Uterus (tissue), 4 donors: ENCODE measurements around the gene TBC1D3. TPM values are rescaled to one million over a fixed set of nuclear protein-coding genes. Genes with fewer than 3 reads are reported as not detected.
"Not testable (repeated sequence)": the region's sequence is repeated elsewhere in the genome, so short reads cannot be mapped to it uniquely, and the experiment has no call there.

Experiments used
- DNase-seq, 2 donors: peaks; one replicate each; pipeline ENCODE4 v3.0.0-alpha.2; 2019 to 2020
- H3K27ac ChIP-seq, 2 donors: fragments of 200-600 bp; sonication (generic); 1 replicate in 1 of 2; 2 replicates in 1 of 2; pipeline ENCODE4 v1.5.1; 2016 to 2018
- H3K27me3 ChIP-seq, 2 donors: fragments of 200-600 bp; sonication (generic); one replicate each; pipeline ENCODE4 v1.5.1; 2018 to 2019; ENCODE audit warnings: control low read depth in 1 of 2
- H3K36me3 ChIP-seq, 2 donors: fragments of 200-600 bp; sonication (generic); one replicate each; pipeline ENCODE4 v1.5.1; 2019; ENCODE audit warnings: control low read depth in 1 of 2
- H3K4me1 ChIP-seq, 2 donors: fragments of 200-600 bp; sonication (generic); one replicate each; pipeline ENCODE4 v1.5.1; 2018 to 2019; ENCODE audit warnings: control low read depth in 1 of 2
- H3K4me3 ChIP-seq, 2 donors: fragments of 200-600 bp; sonication (generic); 1 replicate in 1 of 2; 2 replicates in 1 of 2; pipeline ENCODE4 v1.5.1; 2018 to 2019; ENCODE audit warnings: mild to moderate bottlenecking in 1 of 2
- H3K9me3 ChIP-seq, 2 donors: fragments of 200-600 bp; sonication (generic); one replicate each; pipeline ENCODE4 v1.5.1; 2019; ENCODE audit warnings: control low read depth in 1 of 2
- intact Hi-C: fragments of 100-400 bp; cut with DNase I; formaldehyde crosslinking; loops from one replicate; pipeline ENCODE4 v1.15.1; 2023; ENCODE audit warnings: low total_unique reads
- small RNA-seq: library from RNA; depleted of rRNA; stranded (forward); fragments of <200 nt; gene quantifications from one replicate; pipeline ENCODE3, GENCODE V24; 2016
- total RNA-seq, 4 donors: library from RNA; depleted of rRNA in 3 of 4; stranded (reverse); fragments of >200 nt in 3 of 4; gene quantifications; one replicate each; pipeline versions ENCODE4 v1.1.0 to v1.2.4, GENCODE V29; 2014 to 2023
- donor health status: DM: yes; HTN: yes; CAD: no.

TBC1D3 gene
- not detected for total RNA-seq

GRCh38 chr17:38192455-38192854 lies at the start of gene TBC1D3:
TBC1D3 (minus strand) TSS chr17:38192555; CDS start chr17:38191029, 1,526 bp downstream.
- H3K4me3 ChIP-seq, H3K9me3 ChIP-seq, H3K36me3 ChIP-seq, DNase-seq, H3K4me1 ChIP-seq, H3K27ac ChIP-seq, H3K27me3 ChIP-seq, intact Hi-C loops: not testable (repeated sequence)

DNA sequence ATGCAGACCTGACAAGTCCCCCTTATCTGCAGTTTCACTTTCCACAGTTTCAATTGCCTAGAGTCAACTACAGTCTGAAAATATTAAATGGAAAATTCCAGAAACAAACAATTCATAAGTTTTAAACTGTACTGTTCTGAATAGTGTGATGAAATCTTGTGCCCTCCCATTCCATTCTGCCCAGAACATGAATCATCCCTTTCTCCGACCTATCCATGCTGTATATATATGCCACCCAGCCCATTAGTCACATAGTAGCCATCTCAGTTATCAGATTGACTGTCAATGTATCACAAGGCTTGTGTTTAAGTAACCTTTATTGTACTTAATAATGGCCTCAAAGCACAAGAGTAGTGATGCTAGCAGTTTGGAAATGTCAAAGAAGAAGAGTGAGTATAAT lies 40.4 kb upstream of the TBC1D3 start:
- H3K27me3 ChIP-seq, H3K4me3 ChIP-seq, intact Hi-C loops, H3K4me1 ChIP-seq, H3K9me3 ChIP-seq, H3K27ac ChIP-seq, H3K36me3 ChIP-seq, DNase-seq: not testable (repeated sequence)

GRCh38 chr17:38225844-38226495 lies 33.6 kb upstream of the TBC1D3 start:
- H3K4me3 ChIP-seq, H3K27me3 ChIP-seq, DNase-seq, H3K36me3 ChIP-seq, H3K9me3 ChIP-seq, intact Hi-C loops, H3K4me1 ChIP-seq, H3K27ac ChIP-seq: not testable (repeated sequence)

GRCh38 chr17:38220867-38221266 lies 28.5 kb upstream of the TBC1D3 start:
- H3K27ac ChIP-seq, H3K4me3 ChIP-seq, DNase-seq, H3K4me1 ChIP-seq, H3K9me3 ChIP-seq, H3K36me3 ChIP-seq, intact Hi-C loops, H3K27me3 ChIP-seq: not testable (repeated sequence)

GRCh38 chr17:38200271-38200670 lies 7.9 kb upstream of the TBC1D3 start:
- H3K4me1 ChIP-seq, H3K36me3 ChIP-seq, DNase-seq, H3K27me3 ChIP-seq, H3K4me3 ChIP-seq, H3K9me3 ChIP-seq, intact Hi-C loops, H3K27ac ChIP-seq: not testable (repeated sequence)

GRCh38 chr17:38134860-38135259 lies 57.5 kb downstream of the TBC1D3 start:
- DNase-seq: peak in 1 of 2 donors; percentile 13
- H3K36me3 ChIP-seq, H3K27ac ChIP-seq, H3K4me3 ChIP-seq, intact Hi-C loops, H3K9me3 ChIP-seq, H3K4me1 ChIP-seq, H3K27me3 ChIP-seq: not testable (repeated sequence)

Small RNA genes lying within 50 kb of the gene (small RNA-seq; reads per million reads assigned to genes)
- not detected for gene RF00019
- gene RNA5SP526: not detected

Other genes starting within 250 kb of the TBC1D3 start
- 10 to 100 TPM in 1 of 4 donors, 1 to 10 TPM in 3; 2.4 to 19.9 (median 8.8) TPM for gene TBC1D3L, start 203.5 kb downstream of the TBC1D3 start, total RNA-seq
- 1 to 10 TPM in 2 of 4 donors, not detected in 2; 1.3 to 2.0 TPM for gene TBC1D3D, start 188.6 kb downstream of the TBC1D3 start, total RNA-seq
- gene TBC1D3C, start 123.9 kb downstream of the TBC1D3 start, total RNA-seq: under 1 TPM in 1 of 4 donors, not detected in 3; 0.35 TPM
- gene TBC1D3E, start 64.6 kb downstream of the TBC1D3 start, total RNA-seq: not detected
- 10 to 100 TPM in 3 of 4 donors, 1 to 10 TPM in 1; 6.7 to 32.3 (median 19.0) TPM for gene MRPL45, start 104.6 kb upstream of the TBC1D3 start, total RNA-seq
- 1 to 10 TPM in 1 of 4 donors, under 1 TPM in 2, not detected in 1; 0.12 to 5.3 (median 0.97) TPM for gene GPR179, start 151.4 kb upstream of the TBC1D3 start, total RNA-seq
- 10 to 100 TPM in 2 of 4 donors, 1 to 10 TPM in 2; 2.6 to 24.5 (median 14.6) TPM for gene SOCS7, start 159.3 kb upstream of the TBC1D3 start, total RNA-seq
- 100 to 1,000 TPM in 1 of 4 donors, 10 to 100 TPM in 1, 1 to 10 TPM in 2; 2.6 to 119 (median 15.2) TPM for gene ARHGAP23, start 235.9 kb upstream of the TBC1D3 start, total RNA-seq